GM19397 (cell line): ENCODE data around the gene FBN2.
"Not testable (repeated sequence)": the region's sequence is repeated elsewhere in the genome, so short reads cannot be mapped to it uniquely, and the experiment has no call there.

Source experiments
- ATAC-seq: cut with Tn5 transposase; IDR thresholded peaks from one replicate; pipeline ENCODE4 v1.9.1; 2021; ENCODE audit warnings: mild to moderate bottlenecking, moderate library complexity; ENCODE audit not compliant: unreplicated experiment

The FBN2 gene

GRCh38 chr5:128321418-128321817 lies 216.6 kb downstream of the FBN2 start:
- ATAC-seq: not testable (repeated sequence)

- no peak for ATAC-seq
Measured at GRCh38 chr5:128318691-128319090, 219.4 kb downstream of the FBN2 start.

DNA sequence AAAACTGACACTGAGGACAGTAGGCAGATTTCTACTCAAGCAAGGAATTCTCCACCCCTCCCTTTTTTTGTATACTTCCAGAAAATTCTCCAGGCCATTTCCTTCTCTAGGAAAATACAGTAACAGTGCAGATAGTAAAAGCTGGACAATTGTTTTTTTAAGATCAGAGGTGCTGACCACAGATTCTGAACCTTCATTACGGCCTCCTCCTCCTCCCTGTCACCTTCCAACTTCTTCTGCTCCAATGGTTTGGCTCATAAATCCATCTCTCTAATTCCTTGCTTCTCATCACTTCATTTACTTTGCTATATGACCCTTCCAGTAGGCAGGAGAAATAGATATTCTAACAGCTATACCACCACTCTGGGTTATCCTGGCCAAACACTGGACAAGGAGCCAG lies 220.6 kb downstream of the FBN2 start:
- no peak for ATAC-seq

GRCh38 chr5:128315671-128316070 lies 222.4 kb downstream of the FBN2 start:
- no peak for ATAC-seq

DNA sequence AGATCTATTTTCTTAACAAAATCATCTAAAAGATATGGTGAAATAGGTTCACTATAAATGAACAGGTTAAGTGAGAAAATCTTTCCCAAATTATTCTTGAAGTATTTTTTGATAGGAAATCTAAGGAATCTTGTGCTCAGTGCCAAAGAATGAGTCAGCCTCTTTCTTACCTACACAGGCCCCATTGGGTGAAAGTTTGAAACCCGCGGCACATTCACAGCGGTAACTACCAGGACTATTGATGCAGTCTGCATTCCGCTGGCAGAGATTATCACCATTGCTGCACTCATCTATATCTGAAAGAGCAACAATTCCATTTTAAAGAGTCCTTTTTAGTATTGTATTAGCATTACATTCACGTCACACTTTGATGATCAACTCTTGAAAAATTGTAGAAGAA lies 232.7 kb downstream of the FBN2 start:
- ATAC-seq: no peak

DNA sequence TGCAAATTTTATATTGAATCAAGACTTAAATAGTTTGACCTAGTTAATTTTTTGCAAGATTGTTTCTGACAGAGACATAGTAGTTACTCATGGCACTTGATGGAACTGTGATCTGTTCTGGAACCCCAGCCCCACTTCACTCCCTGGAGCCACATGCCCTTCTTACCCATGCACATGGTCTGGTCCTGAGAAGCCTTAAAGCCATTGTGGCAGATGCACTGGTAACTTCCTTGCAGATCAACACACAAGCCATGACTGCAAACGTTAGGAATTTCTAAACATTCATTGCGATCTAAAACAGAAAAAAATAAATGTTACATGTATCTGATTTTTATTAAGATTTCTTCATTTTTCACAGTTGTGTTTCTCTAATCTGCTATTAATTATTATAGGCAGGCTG lies 233.3 kb downstream of the FBN2 start:
- no peak for ATAC-seq

- no peak for ATAC-seq
Measured at GRCh38 chr5:128304088-128304487, 234.0 kb downstream of the FBN2 start.

GRCh38 chr5:128303593-128303992 lies 234.5 kb downstream of the FBN2 start:
- ATAC-seq: no peak

GRCh38 chr5:128300181-128300580 lies 237.9 kb downstream of the FBN2 start:
- no peak for ATAC-seq

DNA sequence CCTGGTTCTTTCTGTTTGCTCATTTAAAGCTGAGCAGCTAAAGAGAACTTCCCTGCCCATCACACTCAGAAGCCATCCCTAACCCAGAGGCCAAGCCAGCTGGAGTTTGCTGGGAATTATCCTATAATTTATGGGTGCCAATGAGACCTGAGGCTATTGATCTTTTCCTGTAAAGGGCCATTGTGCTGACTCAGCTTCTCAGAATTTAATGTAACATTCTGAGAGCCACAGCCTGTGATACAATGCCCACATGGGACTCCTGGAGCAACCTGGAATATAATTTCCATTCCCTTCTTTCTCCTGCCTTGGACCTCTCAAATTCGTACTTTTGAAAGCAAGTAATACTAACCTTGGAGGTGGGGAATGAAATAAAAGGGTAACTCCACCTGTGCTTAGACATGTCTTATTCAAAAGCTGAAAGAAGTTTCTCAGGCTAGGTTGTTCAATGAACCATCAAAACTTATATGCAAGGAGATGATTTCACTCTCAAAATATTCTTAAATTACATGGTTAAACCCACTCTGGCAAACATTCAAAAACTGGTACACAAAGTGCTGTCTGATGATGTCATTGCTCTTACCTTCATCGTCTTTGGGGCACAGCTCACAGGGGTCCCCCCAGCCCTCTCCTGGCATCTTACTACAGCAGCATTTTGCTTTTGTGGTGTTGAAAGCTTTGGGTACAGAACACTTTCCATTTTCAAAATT lies 247.7 kb downstream of the FBN2 start:
- ATAC-seq: no peak

DNA sequence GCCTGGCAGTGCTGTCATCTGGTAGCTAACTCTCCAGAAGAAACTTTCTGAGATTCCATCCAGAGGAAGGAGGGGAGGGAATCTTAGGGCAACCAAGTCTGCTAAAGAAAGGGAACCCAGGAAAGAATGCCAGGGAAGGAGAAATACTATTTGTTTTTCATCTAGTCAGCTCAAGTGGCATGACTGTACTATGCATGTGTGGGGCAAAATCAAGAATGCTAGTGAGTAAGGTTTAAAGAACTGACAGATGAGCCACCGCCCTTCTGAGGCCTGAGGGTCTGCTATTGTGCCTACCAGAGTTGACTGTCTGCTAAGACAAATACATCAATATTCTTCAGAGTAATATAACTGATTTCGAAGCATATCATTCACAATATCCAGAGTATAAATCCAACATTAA lies 250.3 kb downstream of the FBN2 start:
- ATAC-seq: no peak

DNA sequence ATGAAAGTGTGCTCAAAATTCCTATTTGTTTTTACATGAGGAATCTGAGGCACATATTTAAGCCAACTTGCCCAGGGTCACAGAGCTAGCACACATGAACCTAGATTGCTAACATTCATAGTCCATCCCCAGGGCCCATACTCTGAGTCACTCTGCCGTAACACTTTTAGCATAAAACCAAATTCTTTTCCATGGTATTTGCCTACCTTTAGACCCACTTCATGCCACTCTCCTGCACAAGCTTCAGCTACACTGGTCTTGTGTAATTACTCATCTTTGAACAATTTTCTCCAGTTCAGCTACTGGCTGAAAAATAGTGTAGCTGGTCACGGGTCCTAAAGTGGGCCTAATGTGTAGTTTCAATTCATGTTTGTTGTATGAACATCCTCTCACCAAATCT lies 253.8 kb downstream of the FBN2 start:
- ATAC-seq: no peak

GRCh38 chr5:128279345-128279744 lies 258.7 kb downstream of the FBN2 start:
- ATAC-seq: no peak

GRCh38 chr5:128276537-128277216 lies 261.4 kb downstream of the FBN2 start:
- no peak for ATAC-seq

GRCh38 chr5:128274441-128274840 lies 263.6 kb downstream of the FBN2 start:
- no peak for ATAC-seq

- ATAC-seq: no peak
Measured at GRCh38 chr5:128273736-128274135, 264.3 kb downstream of the FBN2 start.

GRCh38 chr5:128271859-128272464 lies 266.1 kb downstream of the FBN2 start:
- ATAC-seq: no peak

GRCh38 chr5:128271071-128271470 lies 267.0 kb downstream of the FBN2 start:
- no peak for ATAC-seq

- no peak for ATAC-seq
Measured at GRCh38 chr5:128264564-128265360, 273.3 kb downstream of the FBN2 start.

- no peak for ATAC-seq
Measured at GRCh38 chr5:128263357-128263756, 274.7 kb downstream of the FBN2 start.

DNA sequence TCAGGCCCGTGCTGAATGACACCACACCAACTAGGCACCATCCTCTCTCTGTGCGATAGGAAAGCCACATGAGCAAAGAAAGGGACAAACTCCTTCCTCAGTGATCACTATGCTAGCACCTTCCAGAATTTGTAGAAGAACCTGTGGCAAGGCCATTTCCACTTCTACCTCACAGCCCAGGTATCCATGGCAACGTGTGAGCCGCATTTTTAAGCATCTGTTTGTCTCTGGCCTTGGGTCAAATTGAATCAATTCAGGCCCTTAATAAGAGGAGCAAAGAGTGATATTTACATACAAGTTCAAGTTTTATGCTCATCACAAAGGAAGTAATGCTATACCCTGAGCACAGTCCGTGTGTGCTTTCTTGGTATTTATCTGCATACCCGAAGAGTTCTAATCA lies 275.1 kb downstream of the FBN2 start:
- ATAC-seq: no peak
